Measurements from ENCODE around the gene ZMYND19.
A peak's percentile ranks its signal among the peaks of the same experiment; 100 is the strongest.

The ZMYND19 gene

DNA sequence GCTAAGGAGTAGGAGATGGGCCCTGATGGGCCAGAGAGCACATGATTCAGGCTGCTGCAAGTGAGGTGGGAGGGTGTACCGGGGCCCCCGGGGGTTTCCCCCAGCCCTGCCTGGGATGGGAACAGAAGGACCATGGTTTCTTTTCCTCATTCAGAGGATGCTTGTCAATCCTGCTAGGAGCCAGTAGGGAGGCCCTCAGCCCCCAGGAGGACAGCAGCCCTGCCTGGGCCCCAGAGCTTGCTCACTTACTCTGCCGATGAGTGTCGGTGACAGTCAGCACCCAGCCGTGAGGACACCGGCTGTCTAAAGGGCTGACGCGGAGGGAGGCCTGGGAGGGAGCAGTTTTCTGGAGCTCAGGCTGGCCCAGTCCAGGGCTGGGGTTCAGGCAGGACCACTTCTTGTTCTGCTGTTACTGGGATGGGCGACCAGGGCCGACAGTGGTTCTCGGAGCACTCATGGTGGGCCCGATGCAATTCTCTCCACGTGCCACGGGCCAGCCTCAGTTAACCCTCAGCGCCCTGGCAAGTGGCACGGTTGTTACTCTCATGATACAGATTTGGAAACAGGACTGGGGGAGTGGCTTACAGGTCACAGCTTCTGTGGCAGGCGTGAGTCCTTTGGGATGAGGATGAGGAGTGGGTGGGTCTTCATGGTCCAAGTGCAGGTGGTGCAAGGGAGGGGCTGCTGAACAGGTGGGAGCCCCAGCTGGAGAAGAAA lies 17.0 kb upstream of the ZMYND19 start:
- no peak overlapping the region for H3K27ac ChIP-seq (ENCODE audit: low read depth, low read length)
- peak overlapping the region; percentile 69; the same call in 1 of the 2 replicates for H3K9ac ChIP-seq (ENCODE audit: low read length)

DNA sequence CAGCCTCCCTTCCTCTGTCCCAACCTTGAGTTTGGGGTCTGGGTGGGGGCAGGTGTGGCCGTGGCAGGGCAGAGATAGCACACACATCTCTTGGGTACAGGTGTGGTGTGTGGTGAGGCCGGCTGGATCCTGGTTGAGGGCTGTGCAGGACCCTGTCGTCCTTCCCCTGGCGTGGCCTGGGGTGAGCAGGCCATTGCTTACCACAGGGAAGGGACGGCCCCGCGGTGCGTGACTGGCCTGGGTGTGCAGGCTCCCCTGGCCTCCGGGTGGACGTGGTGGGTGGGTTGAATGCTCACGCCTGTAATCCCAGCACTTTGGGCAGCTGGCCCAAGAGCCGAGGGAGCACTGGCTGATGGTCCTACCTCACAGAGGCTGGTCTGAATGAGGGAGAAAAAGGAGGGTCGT lies 16.4 kb upstream of the ZMYND19 start:
- Histone ChIP-seq H3K9me3 (ENCODE audit: insufficient read depth, low read length) (no peaks in the 10 kb centered on the region), H3K79me2 (ENCODE audit: insufficient read depth, low read length) (no peaks in the 10 kb centered on the region), H3K36me3 (ENCODE audit: low read length) (no peaks in the 10 kb centered on the region), H3K27me3 (ENCODE audit: low read length) (no peaks in the 10 kb centered on the region), H4K20me1 (ENCODE audit: low read depth, low read length) (no peaks in the 10 kb centered on the region), H3K4me2 (ENCODE audit: low read depth, low read length, poor library complexity, severe bottlenecking) (peak overlapping the region; percentile 44), H3K9me2 (replicated peaks; ENCODE audit: insufficient read depth, low read length) (no peaks in the 10 kb centered on the region), H3K4me3 (ENCODE audit: insufficient read depth, low read length, poor library complexity, severe bottlenecking) (peak overlapping the region; percentile 61), H2AFZ (ENCODE audit: low read depth, low read length, severe bottlenecking) (no peak overlapping the region), H3K9ac (ENCODE audit: low read length) (peak overlapping the region; percentile 69; the same call in 1 of the 2 replicates), H3K27ac (ENCODE audit: low read depth, low read length) (no peak overlapping the region), H3F3A (ENCODE audit: insufficient read depth) (no peaks in the 10 kb centered on the region)
- no peak for TF ChIP-seq EZH2phosphoT487 (conservative IDR thresholded peaks at IDR 0.05; ENCODE audit: low read length)
- TF ChIP-seq, protein P1, sequence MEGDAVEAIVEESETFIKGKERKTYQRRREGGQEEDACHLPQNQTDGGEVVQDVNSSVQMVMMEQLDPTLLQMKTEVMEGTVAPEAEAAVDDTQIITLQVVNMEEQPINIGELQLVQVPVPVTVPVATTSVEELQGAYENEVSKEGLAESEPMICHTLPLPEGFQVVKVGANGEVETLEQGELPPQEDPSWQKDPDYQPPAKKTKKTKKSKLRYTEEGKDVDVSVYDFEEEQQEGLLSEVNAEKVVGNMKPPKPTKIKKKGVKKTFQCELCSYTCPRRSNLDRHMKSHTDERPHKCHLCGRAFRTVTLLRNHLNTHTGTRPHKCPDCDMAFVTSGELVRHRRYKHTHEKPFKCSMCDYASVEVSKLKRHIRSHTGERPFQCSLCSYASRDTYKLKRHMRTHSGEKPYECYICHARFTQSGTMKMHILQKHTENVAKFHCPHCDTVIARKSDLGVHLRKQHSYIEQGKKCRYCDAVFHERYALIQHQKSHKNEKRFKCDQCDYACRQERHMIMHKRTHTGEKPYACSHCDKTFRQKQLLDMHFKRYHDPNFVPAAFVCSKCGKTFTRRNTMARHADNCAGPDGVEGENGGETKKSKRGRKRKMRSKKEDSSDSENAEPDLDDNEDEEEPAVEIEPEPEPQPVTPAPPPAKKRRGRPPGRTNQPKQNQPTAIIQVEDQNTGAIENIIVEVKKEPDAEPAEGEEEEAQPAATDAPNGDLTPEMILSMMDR (IDR thresholded peaks at IDR 0.05; ENCODE audit: insufficient read depth, low read length, poor library complexity, severe bottlenecking): no peak

More for the DNA sequence above, 17.0 kb upstream of the ZMYND19 start:
- Histone ChIP-seq H4K20me1 (ENCODE audit: low read depth, low read length) (no peaks in the 10 kb centered on the region), H3K4me2 (ENCODE audit: low read depth, low read length, poor library complexity, severe bottlenecking) (no peak overlapping the region), H3K4me3 (ENCODE audit: insufficient read depth, low read length, poor library complexity, severe bottlenecking) (no peak overlapping the region), H3F3A (ENCODE audit: insufficient read depth) (no peaks in the 10 kb centered on the region), H3K36me3 (ENCODE audit: low read length) (no peaks in the 10 kb centered on the region), H3K9me3 (ENCODE audit: insufficient read depth, low read length) (no peaks in the 10 kb centered on the region), H3K9me2 (replicated peaks; ENCODE audit: insufficient read depth, low read length) (no peaks in the 10 kb centered on the region), H2AFZ (ENCODE audit: low read depth, low read length, severe bottlenecking) (no peak overlapping the region), H3K79me2 (ENCODE audit: insufficient read depth, low read length) (no peaks in the 10 kb centered on the region), H3K27me3 (ENCODE audit: low read length) (no peaks in the 10 kb centered on the region)
- TF ChIP-seq EZH2phosphoT487 (conservative IDR thresholded peaks at IDR 0.05; ENCODE audit: low read length): no peak
- TF ChIP-seq, protein P1 (IDR thresholded peaks at IDR 0.05; ENCODE audit: insufficient read depth, low read length, poor library complexity, severe bottlenecking): no peak

DNA sequence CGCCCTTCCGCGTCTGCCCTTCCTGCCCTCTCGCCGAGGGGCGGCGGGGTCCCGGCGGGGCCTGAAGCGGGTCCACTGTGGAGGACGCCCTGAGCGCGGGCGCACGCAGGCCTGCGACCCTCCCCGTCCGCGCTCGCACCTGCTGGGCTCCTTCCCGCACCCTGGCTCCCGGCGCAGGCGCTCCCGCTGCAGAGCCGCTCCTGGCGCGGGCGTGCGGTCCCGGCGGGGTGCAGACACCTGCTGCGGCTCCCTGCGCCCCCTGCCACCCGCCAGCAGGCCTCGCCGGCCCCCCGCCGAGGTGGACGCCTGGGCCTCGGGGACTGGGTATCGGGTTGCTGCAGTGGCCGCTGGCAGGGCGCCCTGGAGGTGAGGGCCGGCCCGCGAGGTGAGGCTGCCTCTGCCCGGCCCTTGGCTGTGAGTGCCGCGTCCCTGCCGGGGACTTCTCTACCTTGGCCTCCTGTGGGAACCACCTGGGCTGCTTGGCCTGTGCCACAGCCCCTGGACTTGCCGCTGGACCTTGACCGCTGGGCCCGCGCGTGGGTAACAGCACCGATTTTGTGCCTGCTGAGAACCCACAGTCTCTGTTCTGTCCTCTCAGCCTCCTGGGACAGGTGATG lies 15.8 kb upstream of the ZMYND19 start:
- no peaks in the 10 kb centered on the region for H3K27me3 ChIP-seq (ENCODE audit: low read length)
- TF ChIP-seq EZH2phosphoT487 (conservative IDR thresholded peaks at IDR 0.05; ENCODE audit: low read length): no peak
- TF ChIP-seq, protein P1 (IDR thresholded peaks at IDR 0.05; ENCODE audit: insufficient read depth, low read length, poor library complexity, severe bottlenecking): no peak
- no peaks in the 10 kb centered on the region for H4K20me1 ChIP-seq (ENCODE audit: low read depth, low read length)
- H3K27ac ChIP-seq (ENCODE audit: low read depth, low read length): no peak overlapping the region
- H3K4me3 ChIP-seq (ENCODE audit: insufficient read depth, low read length, poor library complexity, severe bottlenecking): peak overlapping the region; percentile 61
- H3K9me3 ChIP-seq (ENCODE audit: insufficient read depth, low read length): no peaks in the 10 kb centered on the region
- H3K79me2 ChIP-seq (ENCODE audit: insufficient read depth, low read length): no peaks in the 10 kb centered on the region
- H3K4me2 ChIP-seq (ENCODE audit: low read depth, low read length, poor library complexity, severe bottlenecking): peak overlapping the region; percentile 44
- H3K9me2 ChIP-seq (replicated peaks; ENCODE audit: insufficient read depth, low read length): no peaks in the 10 kb centered on the region
- no peaks in the 10 kb centered on the region for H3K36me3 ChIP-seq (ENCODE audit: low read length)
- no peaks in the 10 kb centered on the region for H3F3A ChIP-seq (ENCODE audit: insufficient read depth)
- peak overlapping the region; percentile 69 for H3K9ac ChIP-seq (ENCODE audit: low read length)
- peak overlapping the region; percentile 51 for H2AFZ ChIP-seq (ENCODE audit: low read depth, low read length, severe bottlenecking)
